Heart right ventricle (tissue), 16 donors: Measurements from ENCODE around the gene TMEM200C. TPM values are rescaled to one million over a fixed set of nuclear protein-coding genes. Genes with fewer than 3 reads are reported as not detected.
A peak's percentile ranks its signal among the peaks of the same experiment; 100 is the strongest.

Experiments
- ATAC-seq, 8 donors: fragments of 200-7000 bp; cut with Tn5 transposase; one replicate each; pipeline ENCODE4 v1.9.1; 2020; ENCODE audit warnings: mild to moderate bottlenecking in 8 of 8, moderate library complexity in 8 of 8, moderate number of reproducible peaks in 1 of 8
- DNase-seq, 2 donors: peaks; one replicate each; pipeline ENCODE4 v3.0.0-alpha.2; 2020
- H3K27ac ChIP-seq, 10 donors: fragments of 200-600 bp; sonication (generic) in 2 of 10; one replicate each; pipeline versions ENCODE4 v1.5.0 to v1.8.0; 2020 to 2022; ENCODE audit warnings: mild to moderate bottlenecking in 3 of 10
- H3K27me3 ChIP-seq, 7 donors: fragments of 200-600 bp; one replicate each; pipeline ENCODE4 v1.8.0; 2021 to 2022; ENCODE audit warnings: mild to moderate bottlenecking in 2 of 7
- H3K36me3 ChIP-seq, 9 donors: fragments of 200-600 bp; sonication (generic) in 1 of 9; one replicate each; pipeline versions ENCODE4 v1.5.0 to v1.8.0; 2020 to 2022; ENCODE audit warnings: mild to moderate bottlenecking in 2 of 9
- H3K4me1 ChIP-seq, 9 donors: fragments of 200-600 bp; sonication (generic) in 1 of 9; one replicate each; pipeline versions ENCODE4 v1.5.0 to v1.8.0; 2020 to 2022; ENCODE audit warnings: mild to moderate bottlenecking in 4 of 9
- H3K4me3 ChIP-seq, 10 donors: fragments of 200-600 bp; sonication (generic) in 2 of 10; one replicate each; pipeline versions ENCODE4 v1.5.0 to v1.8.0; 2020 to 2022; ENCODE audit warnings: mild to moderate bottlenecking in 7 of 10, moderate library complexity in 2 of 10
- H3K9me3 ChIP-seq, 11 donors: fragments of 200-600 bp in 10 of 11; sonication (generic) in 2 of 11; one replicate each; pipeline versions ENCODE4 v1.5.0 to v1.8.0; 2013 to 2022; ENCODE audit warnings: mild to moderate bottlenecking in 2 of 11, control low read depth in 1 of 11, moderate library complexity in 1 of 11
- CTCF ChIP-seq, 9 donors: fragments of 200-600 bp; sonication (generic) in 2 of 9; IDR thresholded peaks; one replicate each; pipeline versions ENCODE4 v1.5.0 to v1.8.0; 2021 to 2022; ENCODE audit warnings: antibody characterized with exemption in 9 of 9, mild to moderate bottlenecking in 5 of 9, moderate library complexity in 1 of 9
- WGBS, 2 donors: extraction: QIAGEN DNeasy Blood & Tissue Kit; methylation state at CpG; one replicate each; pipeline ENCODE4 v1.1.7; 2013; ENCODE audit warnings: inconsistent platforms in 1 of 2; 5-methylcytosine and 5-hydroxymethylcytosine counted together
- intact Hi-C, 10 donors: fragments of 100-400 bp; cut with DNase I; formaldehyde crosslinking; loops; one replicate each; pipeline versions ENCODE4 v1.11.1 to v1.14.2; 2022
- polyA plus RNA-seq, 2 donors: library from polyadenylated mRNA; stranded (reverse); fragments of 200-250 nt; gene quantifications; one replicate each; pipeline ENCODE4 v1.2.3, GENCODE V29; 2013
- total RNA-seq, 10 donors: library from RNA; stranded (reverse); fragmentation: NEBNext Ultra II Directional in 3 of 10; extraction: Animal tissue kit (Norgen Biotek cat#: 25700) in 3 of 10; gene quantifications; one replicate each; pipeline versions ENCODE4 v1.2.1 to v1.2.4, GENCODE V29; 2021 to 2023
- donor health status: Arrhythmogenic right ventricular cardiomyopathy.
- donor health status: ischemic (EF 13 %, LVEDD 7.1; RV severe dilation, severe dysfunction).
- donor health status: healthy with polysubstance abuse.
- donor health status: DM: no; HTN: yes; CAD: no.
- donor health status: DM: no; HTN: no; CAD: no.
- donor health status: ischemic (EF 25% LVEDD 6.9; RV normal size, moderate dysfunction).
- donor health status: ischemic (EF 25% LVEDD 5.7; RV mildly dilated, moderate dysfunction).
- donor health status: healthy.
- donor health status: DM: yes; HTN: yes; CAD: no.
- donor health status: Ischemic cardiomyopathy.
- donor health status: ischemic (EF 35%, LVEDD 5.7; RV mildly dilated, moderate dysfunction).
- donor health status: nonischemic (EF 11% LVEDD 7.7; RV severe dilation, severe dysfunction).
- donor health status: DM: yes; HTN: yes; CAD: no.
- donor health status: PGD.
- donor health status: ischemic (EF 29% LVEDD 5.4; RV normal size, mild dysfunction).
- donor health status: nonischemic (EF 23%, LVEDD 6.1; RV moderate dilation, normal function).

Gene TMEM200C
- total and polyA plus RNA-seq, 12 donors = 0.04 to 1.7 (median 0.33) TPM

- intact Hi-C loops = loop anchor here in 4 of 10 donors (5.0 to 10.0 kb wide), 4 partner anchors 228 to 881 kb away; no protein-coding TSS in a partner anchor
- Histone ChIP-seq H3K4me1 (peaks cover 5 to 42% (median 15%) of the 10 kb centered on the region in 9 donors), H3K27ac (peak overlapping the region in 1 of 10 donors; percentile 1), H3K36me3 (no peaks in the 10 kb centered on the region), H3K27me3 (peaks cover 28 to 98% (median 85%) of the 10 kb centered on the region in 7 donors), H3K4me3 (peak overlapping the region; percentile 37 to 64 (median 50)), H3K9me3 (no peaks in the 10 kb centered on the region)
- peak in 1 of 8 donors; percentile 7 for ATAC-seq
- no peak for DNase-seq
- WGBS, 2 donors = 18 to 30% methylated on average over 13 of the region's 13 CpGs
- TF ChIP-seq CTCF (IDR thresholded peaks at IDR 0.05) = no peak
These were observed 1.2 kb downstream of the TMEM200C start for GRCh38 chr18:5893956-5894610.

- H3K27me3 ChIP-seq = peaks cover 24 to 97% (median 73%) of the 10 kb centered on the region in 7 donors
- no peaks in the 10 kb centered on the region for H3K9me3 ChIP-seq
- no peak for TF ChIP-seq CTCF (IDR thresholded peaks at IDR 0.05)
- no peaks in the 10 kb centered on the region for H3K36me3 ChIP-seq
- intact Hi-C loops = loop anchor here in 4 of 10 donors (5.0 to 10.0 kb wide), 4 partner anchors 229 to 882 kb away; no protein-coding TSS in a partner anchor
- ATAC-seq = no peak
- peaks cover 5 to 37% (median 15%) of the 10 kb centered on the region in 9 donors for H3K4me1 ChIP-seq
- no peak overlapping the region for H3K4me3 ChIP-seq
- DNase-seq = no peak
- no peak overlapping the region for H3K27ac ChIP-seq
These were observed 2.4 kb downstream of the TMEM200C start for GRCh38 chr18:5892823-5893431.

GRCh38 chr18:5891854-5892215 lies 3.5 kb downstream of the TMEM200C start:
- DNase-seq (no peak), ATAC-seq (no peak)
- Histone ChIP-seq H3K4me3 (no peak overlapping the region), H3K9me3 (no peaks in the 10 kb centered on the region), H3K4me1 (peaks cover 5 to 29% (median 15%) of the 10 kb centered on the region in 9 donors), H3K27ac (no peak overlapping the region), H3K27me3 (peaks cover 24 to 96% (median 72%) of the 10 kb centered on the region in 7 donors), H3K36me3 (no peaks in the 10 kb centered on the region)
- 72 to 78% methylated on average over 15 of the region's 15 CpGs for WGBS, 2 donors
- TF ChIP-seq CTCF (IDR thresholded peaks at IDR 0.05) = no peak
- intact Hi-C loops = loop anchor here in 4 of 10 donors (5.0 to 10.0 kb wide), 4 partner anchors 230 to 883 kb away; no protein-coding TSS in a partner anchor

- ATAC-seq (no peak), DNase-seq (no peak)
- no peak overlapping the region for H3K27ac ChIP-seq
- intact Hi-C loops = loop anchor here in 4 of 10 donors (5.0 to 10.0 kb wide), 4 partner anchors 231 to 883 kb away; no protein-coding TSS in a partner anchor
- peak overlapping the region; percentile 28 to 69 (median 49) for H3K4me3 ChIP-seq
- H3K36me3 ChIP-seq = no peaks in the 10 kb centered on the region
- 18 to 22% methylated on average over 66 to 70 of the region's 70 CpGs for WGBS, 2 donors
- TF ChIP-seq CTCF (IDR thresholded peaks at IDR 0.05) = no peak
- H3K27me3 ChIP-seq = peaks cover 24 to 96% (median 67%) of the 10 kb centered on the region in 7 donors
- H3K4me1 ChIP-seq = peaks cover 5 to 24% (median 14%) of the 10 kb centered on the region in 9 donors
- no peaks in the 10 kb centered on the region for H3K9me3 ChIP-seq
These were observed 4.0 kb downstream of the TMEM200C start for GRCh38 chr18:5891184-5891853.
